GM12878 (cell line): Measurements from ENCODE around the gene SAXO1. TPM values are rescaled to one million over a fixed set of nuclear protein-coding genes. Genes with fewer than 3 reads are reported as not detected.

Experiments used
- ATAC-seq: fragments of 200-7000 bp; cut with Tn5 transposase; 3 replicates; pipeline ENCODE4 v1.9.1; 2020; ENCODE audit warnings: mild to moderate bottlenecking, moderate library complexity
- BruUV-seq: library from RNA; stranded (reverse); fragments of 400-500 nt; replicated peaks from 2 replicates; lab custom pipeline; 2021; lab: Mats Ljungman, UMichigan
- CTCF ChIA-PET: fragments of 300-600 bp; sonication (Branson Sonifier 250); formaldehyde crosslinking; extraction: SDS; loops from one replicate; lab custom pipeline; 2021; ENCODE audit warnings: inconsistent platforms; lab: Yijun Ruan, JAX
- POLR2A ChIA-PET: fragments of 350-600 bp; formaldehyde crosslinking; extraction: SDS; loops from one replicate; lab custom pipeline; 2021; ENCODE audit warnings: inconsistent platforms; lab: Charles Lee
- RAD21 ChIA-PET: fragments of 300-600 bp; sonication (Branson Sonifier 250); formaldehyde crosslinking; loops from one replicate; lab custom pipeline; 2023; ENCODE audit warnings: antibody characterized with exemption; ENCODE audit not compliant: unreplicated experiment; lab: Charles Lee
- SMC1A ChIA-PET: fragments of 300-600 bp; sonication (Branson Sonifier 250); formaldehyde crosslinking; loops from one replicate; lab custom pipeline; 2023; ENCODE audit not compliant: unreplicated experiment, uncharacterized antibody; lab: Charles Lee
- DNase-seq: peaks from one replicate; pipeline ENCODE4 v3.0.0-alpha.2; 2011; ENCODE audit warnings: low read depth, low spot score
- FAIRE-seq: peaks from 3 replicates; lab custom pipeline; 2011; peaks lifted over from hg19 to GRCh38; lab: Jason Lieb, UNC
- H2AFZ ChIP-seq: 2 replicates; pipeline ENCODE4 v1.6.0; 2011; ENCODE audit warnings: low read depth, low read length, control low read depth; ENCODE audit not compliant: control insufficient read depth
- H3K27ac ChIP-seq: 2 replicates; pipeline ENCODE4 v1.5.1; 2011; ENCODE audit warnings: control low read depth; ENCODE audit not compliant: control insufficient read depth, insufficient read depth
- H3K27me3 ChIP-seq, 2 experiments: replicated peaks in 1 of 2; 2 replicates each; pipeline versions ENCODE4 v1.6.0 to v1.6.1; 2011; ENCODE audit warnings: low read length in 1 of 2; ENCODE audit not compliant: control insufficient read depth in 2 of 2, insufficient read depth in 2 of 2
- H3K36me3 ChIP-seq, 2 experiments: 2 replicates each; pipeline ENCODE4 v1.5.1; 2011; ENCODE audit warnings: low read length in 1 of 2; ENCODE audit not compliant: control insufficient read depth in 2 of 2, insufficient read depth in 2 of 2
- H3K4me1 ChIP-seq: 2 replicates; pipeline ENCODE4 v1.6.1; 2011; ENCODE audit warnings: mild to moderate bottlenecking, low read length, moderate library complexity, mixed read lengths; ENCODE audit not compliant: control insufficient read depth, insufficient read depth
- H3K4me2 ChIP-seq: 2 replicates; pipeline ENCODE4 v1.6.0; 2011; ENCODE audit warnings: control low read depth; ENCODE audit not compliant: control insufficient read depth, insufficient read depth
- H3K4me3 ChIP-seq: fragments of 200-600 bp; sonication (generic); 2 replicates; pipeline ENCODE4 v1.5.1; 2016
- H3K79me2 ChIP-seq: 2 replicates; pipeline ENCODE4 v1.6.0; 2011; ENCODE audit warnings: low read length; ENCODE audit not compliant: control insufficient read depth, insufficient read depth
- H3K9ac ChIP-seq: 2 replicates; pipeline ENCODE4 v1.8.0; 2011; ENCODE audit warnings: low read length, control low read depth, mixed read lengths; ENCODE audit not compliant: control insufficient read depth, insufficient read depth
- H3K9me3 ChIP-seq: replicated peaks from 3 replicates; pipeline ENCODE4 v1.5.1; 2011; ENCODE audit warnings: mild to moderate bottlenecking, low read length; ENCODE audit not compliant: control insufficient read depth, insufficient read depth
- H4K20me1 ChIP-seq: 2 replicates; pipeline ENCODE4 v1.6.0; 2011; ENCODE audit not compliant: control insufficient read depth, insufficient read depth
- ATF7 ChIP-seq: fragments of 450-650 bp; IDR thresholded peaks from 2 replicates; pipeline ENCODE4 v1.6.1; 2016; ENCODE audit warnings: low read depth, mild to moderate bottlenecking
- CREB1 ChIP-seq: IDR thresholded peaks from 2 replicates; pipeline ENCODE4 v1.6.1; 2012; ENCODE audit warnings: low read depth, mild to moderate bottlenecking, inconsistent platforms
- E4F1 ChIP-seq: fragments of 450-650 bp; IDR thresholded peaks from 2 replicates; pipeline ENCODE4 v1.6.1; 2018; ENCODE audit warnings: borderline replicate concordance, mild to moderate bottlenecking; ENCODE audit not compliant: partially characterized antibody
- JUNB ChIP-seq: IDR thresholded peaks from 2 replicates; pipeline ENCODE4 v1.6.1; 2016; ENCODE audit warnings: antibody characterized with exemption, mild to moderate bottlenecking
- KLF5 ChIP-seq: fragments of 450-650 bp; IDR thresholded peaks from 2 replicates; pipeline ENCODE4 v1.6.1; 2014; ENCODE audit warnings: mild to moderate bottlenecking; ENCODE audit not compliant: partially characterized antibody
- MEF2A ChIP-seq: IDR thresholded peaks from 2 replicates; pipeline ENCODE4 v1.6.1; 2011; ENCODE audit warnings: low read depth, mild to moderate bottlenecking, low read length, moderate library complexity; ENCODE audit not compliant: insufficient read depth
- MXI1 ChIP-seq: fragments of 150-350 bp; IDR thresholded peaks from 2 replicates; pipeline ENCODE4 v1.6.1; 2011; ENCODE audit warnings: low read depth, mild to moderate bottlenecking, inconsistent platforms, low read length, improper control_type of control experiment
- NFYB ChIP-seq: IDR thresholded peaks from 2 replicates; pipeline ENCODE4 v1.6.1; 2011; ENCODE audit warnings: low read depth, mild to moderate bottlenecking, low read length, improper control_type of control experiment, moderate library complexity; ENCODE audit not compliant: insufficient read depth
- NKRF ChIP-seq: fragments of 450-650 bp; conservative IDR thresholded peaks from 2 replicates; pipeline ENCODE4 v1.6.1; 2017; ENCODE audit warnings: mild to moderate bottlenecking, moderate library complexity
- NR2C2 ChIP-seq: IDR thresholded peaks from 2 replicates; pipeline ENCODE4 v1.6.1; 2011; ENCODE audit warnings: borderline replicate concordance, low read depth; ENCODE audit not compliant: control insufficient read depth, insufficient read length
- SIN3A ChIP-seq: IDR thresholded peaks from 2 replicates; pipeline ENCODE4 v1.6.1; 2012; ENCODE audit warnings: low read depth, low read length, improper control_type of control experiment
- SMAD1 ChIP-seq: fragments of 450-650 bp; IDR thresholded peaks from 2 replicates; pipeline ENCODE4 v1.6.1; 2018; ENCODE audit warnings: mild to moderate bottlenecking, low read depth; ENCODE audit not compliant: partially characterized antibody
- TCF7 ChIP-seq: IDR thresholded peaks from 2 replicates; pipeline ENCODE4 v1.6.1; 2014; ENCODE audit warnings: antibody characterized with exemption, borderline replicate concordance
- YBX1 ChIP-seq: fragments of 450-650 bp; IDR thresholded peaks from 2 replicates; pipeline ENCODE4 v1.6.1; 2016; ENCODE audit warnings: antibody characterized with exemption
- WGBS: methylation state at CpG from one replicate; pipeline ENCODE4 v1.1.6; 2016; ENCODE audit warnings: low lambda C conversion rate; ENCODE audit not compliant: insufficient replicate concordance, insufficient coverage; ENCODE audit errors: missing lambda C conversion rate; 5-methylcytosine and 5-hydroxymethylcytosine counted together
- in situ Hi-C: fragments of 300-500 bp; cut with MboI; formaldehyde crosslinking; loops from 9 replicates; pipeline ENCODE4 v1.14.3; 2018; ENCODE audit warnings: mixed read lengths
- intact Hi-C: fragments of 100-400 bp; cut with micrococcal nuclease; formaldehyde crosslinking; loops from one replicate; pipeline ENCODE4 v1.14.2; 2022; ENCODE audit not compliant: unreplicated experiment
- polyA plus RNA-seq, 11 experiments: library from polyadenylated mRNA; depleted of rRNA in 4 of 11; unstranded in 6 of 11; stranded (reverse) in 5 of 11; fragments of >200 nt; fragmentation: Nextera tagmentation in 4 of 11; fragmentation: Illumina TruSeq in 1 of 11; extraction: Ambion mirVana in 4 of 11; extraction: Trizol in 1 of 11; gene quantifications; 1 replicate in 1 of 11; 2 replicates in 10 of 11; pipeline versions ENCODE4 v1.2.1 to v1.2.3, GENCODE V29; 2011 to 2016; ENCODE audit warnings: inconsistent platforms in 2 of 11, missing spikeins in 2 of 11, low read depth in 1 of 11
- total RNA-seq, 4 experiments: library from RNA; depleted of rRNA in 3 of 4; stranded (reverse); fragments of >200 nt in 3 of 4; fragmentation: Illumina TruSeq in 1 of 4; extraction: Trizol in 1 of 4; gene quantifications; 2 replicates each; pipeline versions ENCODE4 v1.2.1 to v1.2.3, GENCODE V29; 2013 to 2021

SAXO1 gene
- total and polyA plus RNA-seq, 10 of the 15 experiments (the other 5 are each of a cell fraction or from before 2014, with no cell fraction given): under 0.01 to 0.01 TPM; not detected in 8

GRCh38 chr9:18921366-18922075 lies 111.5 kb downstream of the SAXO1 start:
- 36% methylated on average over 7 of the region's 7 CpGs for WGBS
- ChIA-PET SMC1A (no interaction called here), CTCF (no interaction called here), RAD21 (no interaction called here), POLR2A (no interaction called here)
- TF ChIP-seq SMAD1 (no peak), NR2C2 (no peak), E4F1 (no peak), YBX1 (no peak), ATF7 (no peak), TCF7 (no peak), JUNB (no peak), KLF5 (no peak), NFYB (no peak), MXI1 (no peak), SIN3A (no peak), NKRF (no peak), CREB1 (no peak), MEF2A (no peak)
- no peaks in the 10 kb centered on the region for H3K9me3 ChIP-seq
- H4K20me1 ChIP-seq: no peaks in the 10 kb centered on the region
- H3K9ac ChIP-seq: no peak overlapping the region
- DNase-seq (no peak), ATAC-seq (no peak), FAIRE-seq (no peak)
- H3K36me3 ChIP-seq: no peaks in the 10 kb centered on the region
- no peak overlapping the region for H3K27ac ChIP-seq
- in situ Hi-C loops (no loop called here), intact Hi-C loops (no loop called here)
- 0 out of 4 replicates have a peak, but pooled peaks cover 0 to 4% of the 10 kb centered on the region in 2 experiments for H3K27me3 ChIP-seq
- no peaks in the 10 kb centered on the region for H3K4me1 ChIP-seq
- H3K4me3 ChIP-seq: no peak overlapping the region
- no peak overlapping the region for H3K4me2 ChIP-seq
- no peak overlapping the region for H2AFZ ChIP-seq
- H3K79me2 ChIP-seq: no peaks in the 10 kb centered on the region
- BruUV-seq: no TSS peak
